ENCODE results near the gene GUK1. TPM values are rescaled to one million over a fixed set of nuclear protein-coding genes. Genes with fewer than 3 reads are reported as not detected.

GUK1 gene
- total and polyA plus RNA-seq, 4 donors: 167 to 396 (median 347) TPM

DNA sequence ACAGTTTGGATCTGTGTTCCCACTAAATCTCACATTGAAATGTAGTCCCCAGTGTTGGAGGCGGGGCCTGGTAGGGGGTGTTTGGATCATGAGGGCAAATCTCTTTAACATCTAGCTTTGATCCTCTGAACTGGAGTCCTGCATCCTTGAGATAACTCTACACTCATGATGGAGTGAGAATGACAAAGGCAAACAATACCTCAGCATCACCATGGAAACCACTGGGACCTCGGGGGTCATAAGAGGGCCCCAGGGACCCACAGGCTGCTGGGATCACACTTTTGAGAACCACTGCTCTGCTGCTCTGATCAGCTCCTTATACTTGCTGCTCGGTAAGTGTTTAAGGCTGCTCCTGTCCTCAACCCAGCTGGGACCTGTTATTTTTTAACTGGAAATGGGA is 54.4 kb downstream of the GUK1 start:
- WGBS (ENCODE audit: insufficient coverage): 36% methylated on average over 2 of the region's 3 CpGs
- H3K4me1 ChIP-seq (ENCODE audit: control insufficient read depth, insufficient read depth, low read length): no peaks in the 10 kb centered on the region
- peaks cover 5% of the 10 kb centered on the region for H3K36me3 ChIP-seq (ENCODE audit: control insufficient read depth, insufficient read depth, low read length)
- peaks cover 4% of the 10 kb centered on the region for H3K9me3 ChIP-seq (ENCODE audit: control insufficient read depth, insufficient read depth, low read length)
- DNase-seq (ENCODE audit: low read depth in 4 of 6, low spot score in 6 of 6): no peak
- no peak overlapping the region for H3K4me3 ChIP-seq (ENCODE audit: low read depth, low read length)
- no peaks in the 10 kb centered on the region for H3K27me3 ChIP-seq (ENCODE audit: control insufficient read depth, insufficient read depth, low read length)
- no peak overlapping the region for H3K27ac ChIP-seq (ENCODE audit: low read depth, low read length)

- Histone ChIP-seq H3K27me3 (ENCODE audit: control insufficient read depth, insufficient read depth, low read length) (no peaks in the 10 kb centered on the region), H3K4me3 (ENCODE audit: low read depth, low read length) (no peak overlapping the region), H3K36me3 (ENCODE audit: control insufficient read depth, insufficient read depth, low read length) (peaks cover 5% of the 10 kb centered on the region), H3K4me1 (ENCODE audit: control insufficient read depth, insufficient read depth, low read length) (no peaks in the 10 kb centered on the region), H3K27ac (ENCODE audit: low read depth, low read length) (no peak overlapping the region), H3K9me3 (ENCODE audit: control insufficient read depth, insufficient read depth, low read length) (peaks cover 4% of the 10 kb centered on the region)
- DNase-seq (ENCODE audit: low read depth in 4 of 6, low spot score in 6 of 6): no peak
- 79% methylated on average over 7 of the region's 8 CpGs for WGBS (ENCODE audit: insufficient coverage)
These were observed 55.1 kb downstream of the GUK1 start for GRCh38 chr1:228194921-228195812.

- no peaks in the 10 kb centered on the region for H3K27me3 ChIP-seq (ENCODE audit: control insufficient read depth, insufficient read depth, low read length)
- no peak overlapping the region for H3K27ac ChIP-seq (ENCODE audit: low read depth, low read length)
- DNase-seq (ENCODE audit: low read depth in 4 of 6, low spot score in 6 of 6): no peak
- no peaks in the 10 kb centered on the region for H3K36me3 ChIP-seq (ENCODE audit: control insufficient read depth, insufficient read depth, low read length)
- WGBS (ENCODE audit: insufficient coverage): 98% methylated on average over 3 of the region's 4 CpGs
- H3K4me3 ChIP-seq (ENCODE audit: low read depth, low read length): no peak overlapping the region
- no peaks in the 10 kb centered on the region for H3K4me1 ChIP-seq (ENCODE audit: control insufficient read depth, insufficient read depth, low read length)
- peaks cover 4% of the 10 kb centered on the region for H3K9me3 ChIP-seq (ENCODE audit: control insufficient read depth, insufficient read depth, low read length)
These were observed 57.6 kb downstream of the GUK1 start for GRCh38 chr1:228197555-228198147.

Small RNAs within 50 kb of the gene (small RNA-seq; reads per million reads assigned to genes)
- not detected for gene AL359510.1 (ENCODE audit: low replicate concordance)

Other genes with a start within 250 kb of the GUK1 start
- gene WNT9A, start 192.3 kb upstream of the GUK1 start, total RNA-seq: 1 to 10 TPM; 1.9 to 6.4 TPM
- gene WNT9A, start 192.3 kb upstream of the GUK1 start, polyA plus RNA-seq (ENCODE audit: insufficient read length in 2 of 2): 1 to 10 TPM; 5.0 to 5.4 TPM
- under 1 TPM in 1 of 2 donors, not detected in 1; 0.06 TPM for gene WNT3A, start 133.3 kb upstream of the GUK1 start, total RNA-seq
- not detected for gene WNT3A, start 133.3 kb upstream of the GUK1 start, polyA plus RNA-seq (ENCODE audit: insufficient read length in 2 of 2)
- gene ARF1, start 57.6 kb upstream of the GUK1 start, total RNA-seq: 100 to 1,000 TPM; 119 to 150 TPM
- 100 to 1,000 TPM; 338 to 377 TPM for gene ARF1, start 57.6 kb upstream of the GUK1 start, polyA plus RNA-seq (ENCODE audit: insufficient read length in 2 of 2)
- 10 to 100 TPM in 1 of 2 donors, 1 to 10 TPM in 1; 3.8 to 19.5 TPM for gene C1orf35, start 37.0 kb upstream of the GUK1 start, total RNA-seq
- 10 to 100 TPM; 20.7 to 29.4 TPM for gene C1orf35, start 37.0 kb upstream of the GUK1 start, polyA plus RNA-seq (ENCODE audit: insufficient read length in 2 of 2)
- 10 to 100 TPM; 37.2 to 90.4 TPM for gene MRPL55, start 31.0 kb upstream of the GUK1 start, total RNA-seq
- 10 to 100 TPM; 68.5 to 73.4 TPM for gene MRPL55, start 31.0 kb upstream of the GUK1 start, polyA plus RNA-seq (ENCODE audit: insufficient read length in 2 of 2)
- gene GJC2, start 9.7 kb downstream of the GUK1 start, total RNA-seq: 10 to 100 TPM; 10.4 to 17.1 TPM
- 10 to 100 TPM; 19.1 to 20.3 TPM for gene GJC2, start 9.7 kb downstream of the GUK1 start, polyA plus RNA-seq (ENCODE audit: insufficient read length in 2 of 2)
- gene IBA57, start 25.5 kb downstream of the GUK1 start, total RNA-seq: 1 to 10 TPM; 6.8 to 7.9 TPM
- gene IBA57, start 25.5 kb downstream of the GUK1 start, polyA plus RNA-seq (ENCODE audit: insufficient read length in 2 of 2): 1 to 10 TPM; 5.8 to 9.9 TPM
- gene OBSCN, start 67.8 kb downstream of the GUK1 start, total RNA-seq: 10 to 100 TPM; 13.5 to 27.2 TPM
- gene OBSCN, start 67.8 kb downstream of the GUK1 start, polyA plus RNA-seq (ENCODE audit: insufficient read length in 2 of 2): 10 to 100 TPM; 17.1 to 27.0 TPM